Peyer's patch (tissue), 4 donors: ENCODE results near the gene METAP1.

Experiments
- CTCF ChIP-seq, 6 experiments: fragments of 450-650 bp in 4 of 6; fragments of 200-600 bp in 2 of 6; sonication (generic) in 1 of 6; IDR thresholded peaks; one replicate each; pipeline ENCODE4 v1.5.1; 2017 to 2019; ENCODE audit warnings: antibody characterized with exemption in 6 of 6, mild to moderate bottlenecking in 3 of 6, moderate library complexity in 1 of 6
- POLR2A ChIP-seq, 2 donors: fragments of 450-650 bp; IDR thresholded peaks; one replicate each; pipeline ENCODE4 v1.5.1; 2017; ENCODE audit warnings: antibody characterized with exemption in 2 of 2, mild to moderate bottlenecking in 2 of 2, moderate library complexity in 2 of 2

- no peak for TF ChIP-seq CTCF (IDR thresholded peaks at IDR 0.05)
- TF ChIP-seq POLR2A (IDR thresholded peaks at IDR 0.05) = no peak
These were observed 33.7 kb downstream of the METAP1 start for GRCh38 chr4:99029018-99029735.
